ENCODE measurements around the gene OSCAR. TPM values are rescaled to one million over a fixed set of nuclear protein-coding genes. Genes with fewer than 3 reads are reported as not detected.

OSCAR gene
- total and polyA plus RNA-seq, 12 donors: 0.22 to 5.3 (median 0.40) TPM; not detected in 1

- H3K4me1 ChIP-seq: peaks cover 16 to 51% (median 39%) of the 10 kb centered on the region in 9 donors
- H3K27ac ChIP-seq: peak within 1 kb of the TSS; percentile 86 to 99 (median 98)
- peaks cover 0 to 33% (median 6%) of the 10 kb centered on the region in 9 donors for H3K36me3 ChIP-seq
- WGBS, 2 donors: 1% methylated on average over 82 to 103 of the region's 103 CpGs
- intact Hi-C loops (cut with DNase I): loop anchor here in 2 of 10 donors (1.0 to 2.0 kb wide), 2 partner anchors 23 kb away; partner anchors contain the start of genes PRPF31 (in 2 of the 2) and TFPT (in 2 of the 2)
- peaks cover 0 to 6% (median 0%) of the 10 kb centered on the region in 7 donors for H3K27me3 ChIP-seq
- peak in 1 of 9 donors; percentile 19 for TF ChIP-seq CTCF (IDR thresholded peaks at IDR 0.05)
- DNase-seq (no peak), ATAC-seq (peak in 1 of 8 donors; percentile 1)
- no peaks in the 10 kb centered on the region for H3K9me3 ChIP-seq
- H3K4me3 ChIP-seq: peak within 1 kb of the TSS; percentile 86 to 100 (median 99)
Observed at GRCh38 chr19:54137699-54138488, 37.3 kb upstream of the OSCAR start, which contains the start of gene CNOT3. Gene CNOT3 (plus strand): TSS chr19:54137762. CDS start chr19:54142979, 5,217 bp downstream.

- 0% methylated on average over 46 of the region's 46 CpGs for WGBS, 2 donors
Observed at GRCh38 chr19:54136864-54137698, 36.5 kb upstream of the OSCAR start.

GRCh38 chr19:54136086-54136863 is 35.7 kb upstream of the OSCAR start:
- 4% methylated on average over 30 of the region's 30 CpGs for WGBS, 2 donors
- ATAC-seq (no peak), DNase-seq (no peak)
- peaks cover 0 to 6% (median 0%) of the 10 kb centered on the region in 7 donors for H3K27me3 ChIP-seq
- no peaks in the 10 kb centered on the region for H3K9me3 ChIP-seq
- intact Hi-C loops (cut with DNase I): loop anchor here in 1 of 10 donors (2.0 kb wide), 1 partner anchor 21 kb away; the partner anchor contains the start of genes PRPF31 and TFPT
- peaks cover 16 to 45% (median 38%) of the 10 kb centered on the region in 9 donors for H3K4me1 ChIP-seq
- peak overlapping the region; percentile 7 to 69 (median 58) for H3K4me3 ChIP-seq
- peak overlapping the region in 9 of 10 donors; percentile 28 to 76 (median 61) for H3K27ac ChIP-seq
- peaks cover 0 to 35% (median 0%) of the 10 kb centered on the region in 9 donors for H3K36me3 ChIP-seq
- no peak for TF ChIP-seq CTCF (IDR thresholded peaks at IDR 0.05)

More at GRCh38 chr19:54136864-54137698, 36.5 kb upstream of the OSCAR start:
- Histone ChIP-seq H3K36me3 (peaks cover 0 to 35% (median 0%) of the 10 kb centered on the region in 9 donors), H3K4me1 (peaks cover 16 to 51% (median 39%) of the 10 kb centered on the region in 9 donors), H3K4me3 (peak overlapping the region; percentile 7 to 100 (median 99)), H3K27ac (peak overlapping the region in 9 of 10 donors; percentile 95 to 99 (median 98)), H3K27me3 (peaks cover 0 to 6% (median 0%) of the 10 kb centered on the region in 7 donors), H3K9me3 (no peaks in the 10 kb centered on the region)
- TF ChIP-seq CTCF (IDR thresholded peaks at IDR 0.05): no peak
- intact Hi-C loops (cut with DNase I): loop anchor here in 2 of 10 donors (1.0 to 2.0 kb wide), 2 partner anchors 22 kb away; partner anchors contain the start of genes PRPF31 (in 2 of the 2) and TFPT (in 2 of the 2)
- ATAC-seq: peak; percentile 90 to 95 (median 94)
- peak; percentile 99 to 100 for DNase-seq

All from heart right ventricle (tissue), 16 donors.